Measurements from ENCODE around the gene GLRX2.
A peak's percentile ranks its signal among the peaks of the same experiment; 100 is the strongest.
"Not testable (repeated sequence)": the region's sequence is repeated elsewhere in the genome, so short reads cannot be mapped to it uniquely, and the experiment has no call there.

Gene GLRX2

DNA sequence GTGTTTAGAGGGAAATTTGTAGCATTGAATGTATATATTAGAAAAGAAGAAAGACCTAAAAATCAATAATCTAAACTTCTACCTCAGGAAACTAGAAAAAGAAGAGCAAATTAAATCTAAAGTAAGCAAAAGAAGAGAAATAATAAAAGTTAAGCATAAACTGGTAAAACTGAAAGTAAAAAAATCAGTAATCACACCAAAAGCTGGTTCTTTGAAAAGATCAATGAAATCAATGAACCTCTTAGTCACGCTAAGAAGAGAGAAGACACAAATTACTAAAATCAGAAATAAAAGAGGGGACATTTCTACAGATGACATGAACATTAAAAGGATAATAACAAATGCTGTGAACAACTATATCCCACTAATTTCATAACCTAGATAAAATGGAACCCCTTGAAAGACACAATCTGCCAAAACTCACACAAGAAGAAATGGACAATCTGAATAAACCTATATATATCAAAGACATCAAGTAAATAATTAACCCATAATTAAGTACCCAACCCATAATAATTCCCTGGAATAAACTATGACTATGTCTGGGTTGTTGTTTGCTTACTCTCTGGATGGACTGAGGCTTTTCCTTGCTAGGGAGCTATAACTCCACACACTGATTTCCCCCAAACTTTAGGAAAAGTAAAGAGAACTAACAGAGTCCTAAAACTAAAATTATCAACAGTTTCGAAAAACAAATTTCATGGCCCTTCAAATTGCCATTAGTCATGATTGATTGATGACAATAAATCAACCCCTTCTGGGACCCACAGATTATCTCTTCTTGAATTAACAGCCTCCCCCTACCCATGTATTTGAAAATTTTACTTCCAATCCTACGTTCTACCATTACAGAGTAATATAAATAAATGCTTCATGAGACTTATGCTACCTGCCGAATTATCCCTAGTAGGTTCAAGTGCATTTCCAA lies 13.9 kb upstream of the GLRX2 start:
- peaks cover 4% of the 10 kb centered on the region for H3K36me3 Mint-ChIP-seq
- peaks cover 31% of the 10 kb centered on the region for H3K4me1 Mint-ChIP-seq
- H3K4me3 Mint-ChIP-seq: no peak overlapping the region
- CTCF ChIA-PET: no interaction called here
- DNase-seq: no peak
- no peaks in the 10 kb centered on the region for H3K9me3 Mint-ChIP-seq
- no peak overlapping the region for H3K27ac Mint-ChIP-seq
- H3K27me3 Mint-ChIP-seq: peaks cover 21% of the 10 kb centered on the region

DNA sequence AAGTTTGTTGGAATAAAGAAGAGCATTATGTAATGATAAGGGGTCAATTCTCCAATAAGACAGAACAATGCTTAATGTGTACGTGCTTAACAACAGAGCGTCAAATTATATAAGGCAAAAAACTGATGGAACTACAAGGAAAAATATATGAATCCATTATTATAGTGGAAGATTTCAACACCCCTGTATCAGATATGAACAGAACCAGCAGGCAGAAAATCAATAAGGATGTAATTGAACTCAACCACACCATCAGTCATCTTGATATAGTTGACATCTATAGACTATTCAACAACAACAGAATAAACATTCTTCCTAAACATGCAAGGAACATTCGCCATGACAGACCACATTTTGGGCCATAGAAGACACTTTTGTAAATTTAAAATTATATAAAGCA lies 13.0 kb upstream of the GLRX2 start:
- H3K9me3 Mint-ChIP-seq: no peaks in the 10 kb centered on the region
- peaks cover 4% of the 10 kb centered on the region for H3K36me3 Mint-ChIP-seq
- CTCF ChIA-PET: no interaction called here
- DNase-seq: no peak
- H3K27ac Mint-ChIP-seq: no peak overlapping the region
- H3K4me1 Mint-ChIP-seq: peaks cover 23% of the 10 kb centered on the region
- H3K27me3 Mint-ChIP-seq: peaks cover 21% of the 10 kb centered on the region
- H3K4me3 Mint-ChIP-seq: no peak overlapping the region

DNA sequence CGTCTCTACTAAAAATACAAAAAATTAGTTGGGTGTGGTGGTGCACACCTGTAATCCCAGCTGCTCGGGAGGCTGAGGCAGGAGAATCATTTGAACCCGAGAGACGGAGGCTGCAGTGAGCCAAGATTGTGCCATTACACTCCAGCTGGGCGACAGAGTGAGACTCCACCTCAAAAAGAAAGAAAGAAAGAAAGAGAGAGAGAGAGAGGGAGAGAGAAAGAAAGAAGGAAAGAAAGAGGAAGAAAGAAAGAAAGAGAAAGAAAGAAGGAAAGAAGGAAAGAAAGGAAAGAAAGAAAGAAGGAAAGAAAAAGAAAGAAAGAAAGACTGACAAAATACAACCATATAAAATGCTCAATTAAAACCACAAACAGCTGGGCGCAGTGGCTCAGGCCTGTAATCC lies 12.0 kb upstream of the GLRX2 start:
- H3K4me3 Mint-ChIP-seq, H3K27ac Mint-ChIP-seq, H3K36me3 Mint-ChIP-seq, H3K9me3 Mint-ChIP-seq, DNase-seq: not testable (repeated sequence)
- Mint-ChIP-seq H3K4me1 (peaks cover 16% of the 10 kb centered on the region), H3K27me3 (peaks cover 21% of the 10 kb centered on the region)
- CTCF ChIA-PET: interaction anchor here (0.7 kb wide), 1 partner anchor 10 kb away, joined by 3 read pairs; no protein-coding TSS in a partner anchor

DNA sequence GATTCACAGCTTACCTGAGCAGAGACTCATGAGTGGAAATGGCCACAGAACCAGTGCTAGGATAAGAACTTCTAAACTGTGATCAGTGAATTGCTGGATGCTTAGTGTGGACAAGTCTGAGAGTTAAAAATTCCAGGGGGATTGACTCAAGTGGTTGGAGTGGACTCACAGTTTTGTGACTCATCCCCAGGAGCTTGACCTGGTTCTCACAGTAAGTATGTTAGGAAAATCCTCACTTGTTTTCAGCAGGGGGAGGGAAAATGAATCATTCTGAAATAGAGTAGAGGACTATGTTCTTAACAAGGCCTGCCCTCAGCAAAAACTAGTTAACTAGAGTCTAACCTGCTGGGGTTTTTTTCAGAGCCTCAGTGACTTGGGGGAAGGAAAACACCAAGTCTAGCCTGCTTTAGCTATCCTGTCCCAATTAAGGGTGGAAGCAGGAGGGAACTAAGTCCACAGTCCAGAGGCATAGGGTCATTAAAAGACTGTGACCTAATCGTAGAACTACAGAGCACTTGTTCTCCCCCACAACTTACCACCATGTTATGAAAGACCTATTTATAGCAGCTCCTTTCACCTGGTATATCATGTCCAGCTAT lies 10.5 kb upstream of the GLRX2 start:
- peaks cover 14% of the 10 kb centered on the region for H3K27me3 Mint-ChIP-seq
- H3K27ac Mint-ChIP-seq: no peak overlapping the region
- CTCF ChIA-PET: no interaction called here
- H3K36me3 Mint-ChIP-seq: no peaks in the 10 kb centered on the region
- H3K4me1 Mint-ChIP-seq: peaks cover 9% of the 10 kb centered on the region
- H3K9me3 Mint-ChIP-seq: no peaks in the 10 kb centered on the region
- no peak for DNase-seq
- no peak overlapping the region for H3K4me3 Mint-ChIP-seq

- no peaks in the 10 kb centered on the region for H3K9me3 Mint-ChIP-seq
- H3K4me3 Mint-ChIP-seq: no peak overlapping the region
- H3K27me3 Mint-ChIP-seq: peaks cover 14% of the 10 kb centered on the region
- DNase-seq: no peak
- peaks cover 7% of the 10 kb centered on the region for H3K4me1 Mint-ChIP-seq
- H3K36me3 Mint-ChIP-seq: no peaks in the 10 kb centered on the region
- CTCF ChIA-PET: no interaction called here
- no peak overlapping the region for H3K27ac Mint-ChIP-seq
Observed at GRCh38 chr1:193114485-193115095, 9.4 kb upstream of the GLRX2 start.

- H3K9me3 Mint-ChIP-seq: no peaks in the 10 kb centered on the region
- CTCF ChIA-PET: no interaction called here
- H3K4me3 Mint-ChIP-seq: no peak overlapping the region
- peaks cover 6% of the 10 kb centered on the region for H3K4me1 Mint-ChIP-seq
- H3K27me3 Mint-ChIP-seq: peaks cover 14% of the 10 kb centered on the region
- DNase-seq: no peak
- H3K36me3 Mint-ChIP-seq: no peaks in the 10 kb centered on the region
- no peak overlapping the region for H3K27ac Mint-ChIP-seq
Observed at GRCh38 chr1:193113992-193114332, 8.7 kb upstream of the GLRX2 start.

DNA sequence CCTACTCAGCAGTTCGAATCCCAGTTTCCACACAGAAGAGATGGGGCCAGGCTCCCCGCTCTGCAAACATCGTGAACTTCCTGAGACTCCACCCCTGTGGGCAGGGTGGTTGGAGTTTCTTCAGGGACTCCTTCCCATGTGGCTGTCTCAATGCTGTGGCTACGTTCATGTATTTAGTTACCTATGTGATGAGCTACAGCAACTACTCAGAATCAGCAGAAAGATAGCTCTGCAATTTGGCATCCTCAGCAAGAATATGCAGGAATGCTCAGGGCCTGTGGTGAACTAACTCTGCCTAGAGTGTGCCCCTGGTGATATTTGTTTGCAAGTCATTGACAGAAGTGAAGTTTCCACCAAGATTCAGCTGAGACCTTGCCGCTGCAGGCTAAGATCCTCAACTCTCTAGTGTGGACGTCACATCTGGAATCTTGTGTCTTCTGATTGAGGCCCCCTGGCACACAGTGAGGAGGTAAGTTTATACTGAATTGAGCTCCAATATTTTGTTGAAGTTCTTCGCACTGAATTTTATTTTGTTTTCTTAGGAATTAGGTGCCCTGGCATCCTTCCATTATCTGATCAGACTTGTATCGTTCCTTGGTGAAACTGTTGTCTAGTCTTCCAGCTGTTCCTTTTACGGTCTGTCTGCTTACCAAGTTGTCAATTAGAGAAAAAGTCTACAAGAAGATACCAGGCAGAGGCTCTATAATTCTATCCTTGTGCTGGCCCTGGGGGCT lies 8.2 kb upstream of the GLRX2 start:
- Mint-ChIP-seq H3K4me3 (no peak overlapping the region), H3K9me3 (no peaks in the 10 kb centered on the region), H3K27ac (no peak overlapping the region), H3K4me1 (peaks cover under 1% of the 10 kb centered on the region), H3K36me3 (no peaks in the 10 kb centered on the region), H3K27me3 (peaks cover 16% of the 10 kb centered on the region)
- no peak for DNase-seq
- CTCF ChIA-PET: no interaction called here

GRCh38 chr1:193111641-193112090 lies 6.5 kb upstream of the GLRX2 start:
- peaks cover 20% of the 10 kb centered on the region for H3K27me3 Mint-ChIP-seq

DNA sequence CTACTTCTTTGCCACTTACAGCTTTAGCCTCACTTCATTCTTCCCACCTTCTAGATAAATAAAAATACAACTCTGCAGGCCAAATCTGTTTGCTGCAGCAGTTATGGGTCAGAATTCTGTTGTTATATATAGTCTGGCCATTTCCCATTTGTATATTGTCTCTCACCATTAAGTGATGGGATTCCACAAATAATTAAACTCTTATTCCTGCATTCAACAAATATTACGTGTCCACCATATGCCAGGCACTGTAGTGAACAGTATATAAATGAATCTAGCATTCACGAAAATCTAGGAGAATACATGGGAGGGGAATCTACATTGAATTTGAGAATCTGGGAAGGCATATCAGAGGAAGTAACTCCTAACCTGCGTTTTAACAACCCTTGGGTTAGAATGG lies 5.7 kb upstream of the GLRX2 start:
- H3K27ac Mint-ChIP-seq: no peak overlapping the region
- no peak overlapping the region for H3K4me3 Mint-ChIP-seq
- H3K36me3 Mint-ChIP-seq: no peaks in the 10 kb centered on the region
- CTCF ChIA-PET: interaction anchor here (1.2 kb wide), 1 partner anchor 9 kb away, joined by 5 read pairs; no protein-coding TSS in a partner anchor
- peaks cover 1% of the 10 kb centered on the region for H3K4me1 Mint-ChIP-seq
- no peaks in the 10 kb centered on the region for H3K9me3 Mint-ChIP-seq
- no peak for DNase-seq
- peaks cover 15% of the 10 kb centered on the region for H3K27me3 Mint-ChIP-seq

More at GRCh38 chr1:193111641-193112090, 6.5 kb upstream of the GLRX2 start:
- DNase-seq: no peak
- Mint-ChIP-seq H3K27ac (no peak overlapping the region), H3K9me3 (no peaks in the 10 kb centered on the region), H3K4me1 (no peaks in the 10 kb centered on the region), H3K36me3 (no peaks in the 10 kb centered on the region), H3K4me3 (no peak overlapping the region)
- CTCF ChIA-PET: interaction anchor here (1.2 kb wide), 1 partner anchor 10 kb away, joined by 5 read pairs; no protein-coding TSS in a partner anchor

- CTCF ChIA-PET: interaction anchor here (0.8 kb wide), 1 partner anchor 13 kb away, joined by 4 read pairs; no protein-coding TSS in a partner anchor
- Mint-ChIP-seq H3K36me3 (no peaks in the 10 kb centered on the region), H3K9me3 (no peaks in the 10 kb centered on the region), H3K4me3 (no peak overlapping the region), H3K27ac (no peak overlapping the region), H3K4me1 (peaks cover 6% of the 10 kb centered on the region), H3K27me3 (peaks cover 20% of the 10 kb centered on the region)
- no peak for DNase-seq
Observed at GRCh38 chr1:193110246-193110645, 5.0 kb upstream of the GLRX2 start.

DNA sequence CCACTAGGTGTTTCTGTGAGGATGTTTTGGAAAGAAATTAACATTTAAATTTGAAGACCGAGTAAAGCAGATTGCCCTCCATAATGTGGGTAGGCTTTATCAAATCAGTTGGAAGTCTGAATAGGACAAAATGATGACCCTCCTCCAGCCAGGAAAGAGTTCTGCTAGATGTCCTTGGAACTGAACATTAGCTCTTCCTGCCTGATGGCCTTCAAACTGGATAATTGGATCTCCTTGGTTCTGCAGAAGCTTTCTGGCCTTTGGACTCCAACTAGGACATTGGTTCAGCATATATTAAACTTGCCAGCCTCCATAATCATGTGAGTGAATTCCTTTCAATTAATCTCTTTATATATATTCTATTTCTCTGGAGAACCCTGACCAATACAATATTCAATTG lies 4.4 kb upstream of the GLRX2 start:
- CTCF ChIA-PET: interaction anchor here (0.8 kb wide), 1 partner anchor 13 kb away, joined by 4 read pairs; no protein-coding TSS in a partner anchor

DNA sequence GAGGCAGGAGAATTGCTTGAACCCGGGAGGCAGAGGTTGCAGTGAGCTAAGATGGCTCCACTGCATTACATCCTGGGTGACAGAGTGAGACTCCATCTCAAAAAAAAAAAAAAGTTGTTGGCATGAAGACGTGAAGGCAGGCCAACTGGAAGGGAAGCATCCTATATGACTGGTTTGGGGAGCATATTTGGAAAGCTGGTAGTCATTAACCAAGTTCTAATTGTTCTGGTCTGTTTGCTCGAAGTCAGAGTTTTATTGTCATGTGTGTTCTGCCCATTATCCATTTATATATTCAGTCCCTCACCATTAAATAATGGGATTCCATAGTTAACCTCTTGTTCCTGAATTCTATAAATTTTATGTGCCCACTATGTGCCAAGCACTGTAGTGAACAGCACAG lies 3.3 kb upstream of the GLRX2 start:
- no peaks in the 10 kb centered on the region for H3K36me3 Mint-ChIP-seq
- H3K27me3 Mint-ChIP-seq: peaks cover 20% of the 10 kb centered on the region
- no peak for DNase-seq
- H3K4me1 Mint-ChIP-seq: peaks cover 19% of the 10 kb centered on the region
- H3K4me3 Mint-ChIP-seq: no peak overlapping the region
- H3K27ac Mint-ChIP-seq: no peak overlapping the region
- CTCF ChIA-PET: interaction anchor here (0.8 kb wide), 1 partner anchor 13 kb away, joined by 3 read pairs; the partner anchor contains the start of gene CDC73
- H3K9me3 Mint-ChIP-seq: no peaks in the 10 kb centered on the region

More for the DNA sequence above, 4.4 kb upstream of the GLRX2 start:
- no peaks in the 10 kb centered on the region for H3K9me3 Mint-ChIP-seq
- no peak overlapping the region for H3K27ac Mint-ChIP-seq
- peaks cover 20% of the 10 kb centered on the region for H3K27me3 Mint-ChIP-seq
- no peaks in the 10 kb centered on the region for H3K36me3 Mint-ChIP-seq
- H3K4me3 Mint-ChIP-seq: no peak overlapping the region
- H3K4me1 Mint-ChIP-seq: peaks cover 9% of the 10 kb centered on the region
- no peak for DNase-seq

GRCh38 chr1:193105821-193106177 lies 585 bp upstream of the GLRX2 start:
- no peak for DNase-seq
- Mint-ChIP-seq H3K4me1 (peaks cover 24% of the 10 kb centered on the region), H3K4me3 (peak overlapping the region; percentile 95), H3K36me3 (peaks cover 1% of the 10 kb centered on the region), H3K9me3 (no peaks in the 10 kb centered on the region), H3K27ac (peak overlapping the region; percentile 79), H3K27me3 (peaks cover 20% of the 10 kb centered on the region)
- CTCF ChIA-PET: no interaction called here

- DNase-seq: peak; percentile 38
Observed at GRCh38 chr1:193104502-193104906, 710 bp downstream of the GLRX2 start.

More at GRCh38 chr1:193104502-193104906, 710 bp downstream of the GLRX2 start:
- peak overlapping the region; percentile 87 for H3K27ac Mint-ChIP-seq
- CTCF ChIA-PET: interaction anchor here (1.0 kb wide), 1 partner anchor 85 kb away, joined by 3 read pairs; no protein-coding TSS in a partner anchor
- peaks cover 24% of the 10 kb centered on the region for H3K4me1 Mint-ChIP-seq
- peaks cover 10% of the 10 kb centered on the region for H3K36me3 Mint-ChIP-seq
- H3K9me3 Mint-ChIP-seq: no peaks in the 10 kb centered on the region
- peak overlapping the region; percentile 95 for H3K4me3 Mint-ChIP-seq
- H3K27me3 Mint-ChIP-seq: peaks cover 20% of the 10 kb centered on the region

Data from activated naive CD4-positive, alpha-beta T cell treated with anti-CD3 and anti-CD28 coated beads, Interleukin-2, amount 10 ng/mL, durations not matched to agents 7 days and 5 days (primary cell).